GM18858 (cell line): ENCODE results near the gene UBE2J2.

Experiments used
- ATAC-seq: cut with Tn5 transposase; IDR thresholded peaks from one replicate; pipeline ENCODE4 v1.9.1; 2021; ENCODE audit not compliant: unreplicated experiment

The UBE2J2 gene

DNA sequence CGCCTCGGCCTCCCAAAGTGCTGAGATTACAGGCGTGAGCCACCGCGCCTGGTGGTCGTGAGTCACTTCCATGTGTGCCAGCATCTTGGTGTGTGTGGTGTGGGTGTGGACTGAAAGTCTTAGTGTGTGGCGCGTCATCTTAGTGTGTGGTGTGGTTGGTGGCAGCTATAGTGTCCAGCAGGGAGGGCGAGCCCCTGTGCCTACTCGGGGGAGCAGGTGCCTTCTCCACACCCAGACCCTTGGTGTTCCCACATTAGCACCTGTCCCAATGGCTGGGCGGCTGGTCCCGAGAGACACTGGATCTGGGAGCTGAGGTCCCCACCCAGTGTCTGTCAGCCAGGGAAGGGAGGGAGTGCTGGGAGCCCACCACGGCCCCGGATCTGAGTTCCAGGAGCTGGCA lies 9.3 kb upstream of the UBE2J2 start:
- no peak for ATAC-seq

DNA sequence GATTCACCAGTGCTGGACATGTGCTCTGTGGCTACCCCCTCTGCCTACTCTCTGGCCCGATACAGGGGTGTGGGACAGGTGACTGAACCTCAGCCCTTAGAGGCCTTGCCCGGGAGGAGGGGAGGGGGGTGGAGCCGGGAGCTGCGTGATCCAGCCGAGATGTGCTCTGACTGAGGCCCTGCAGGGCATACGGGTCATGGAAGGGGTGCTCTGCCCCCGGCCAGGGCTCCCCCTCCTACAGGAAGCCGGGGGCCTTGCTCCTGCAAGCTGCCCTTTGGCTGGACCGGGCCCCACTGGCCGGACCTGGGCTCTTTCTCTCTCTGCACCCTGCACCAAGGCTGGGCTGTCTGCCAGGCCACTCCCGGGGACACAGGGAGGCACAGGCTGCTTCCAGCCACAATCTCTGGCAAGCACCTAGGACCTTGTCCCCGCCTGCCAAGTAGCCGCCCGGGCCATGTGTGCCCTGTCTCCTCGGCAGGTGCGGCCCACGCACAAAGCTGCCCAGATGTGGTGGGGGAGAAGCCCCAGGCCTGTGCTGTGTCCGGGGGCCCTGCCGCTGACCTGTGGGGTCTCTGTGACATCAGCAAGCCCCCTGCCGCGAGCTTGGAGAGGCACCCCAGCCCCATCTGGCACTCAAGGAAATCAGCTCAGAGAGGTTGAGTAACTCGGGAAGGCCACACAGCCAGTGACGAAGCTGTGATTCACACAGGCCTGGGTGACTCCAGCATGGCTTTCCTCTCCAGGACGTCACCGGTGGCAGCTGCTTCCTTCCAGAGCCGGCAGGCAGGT lies 8.1 kb upstream of the UBE2J2 start:
- no peak for ATAC-seq

DNA sequence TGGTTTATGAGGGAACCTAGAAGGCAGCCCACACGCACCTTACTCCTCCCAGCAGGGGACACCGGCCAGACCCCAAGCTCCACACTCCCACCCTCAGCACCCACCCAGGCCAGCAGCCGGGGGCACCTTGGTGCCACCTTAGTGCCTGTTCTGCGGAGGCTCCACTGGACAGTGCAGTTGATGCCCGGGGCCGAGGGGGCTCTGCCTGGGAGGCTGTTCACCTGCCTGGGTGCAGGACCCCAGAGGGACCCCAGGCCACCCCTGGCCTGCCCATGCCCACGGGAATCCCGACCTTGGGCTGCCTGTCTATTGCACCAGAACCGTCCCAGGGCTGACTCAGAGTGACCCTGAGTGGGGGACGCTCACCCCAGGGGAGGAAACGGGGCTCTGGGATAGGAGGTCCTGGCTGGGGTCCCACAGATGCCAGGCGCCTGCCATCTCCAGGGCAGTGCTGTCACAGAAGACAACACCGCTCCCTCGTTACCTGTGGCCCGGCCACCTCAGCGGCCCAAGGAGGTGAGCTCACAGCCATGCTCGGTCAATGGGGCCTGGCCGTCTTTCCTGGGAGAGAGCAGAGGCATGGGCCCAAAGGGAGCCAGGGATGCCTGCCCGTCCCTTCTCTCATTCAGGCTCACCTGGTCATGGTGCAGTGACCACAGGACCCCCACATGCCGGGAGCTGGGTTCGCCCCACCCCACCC lies 7.3 kb upstream of the UBE2J2 start:
- no peak for ATAC-seq

DNA sequence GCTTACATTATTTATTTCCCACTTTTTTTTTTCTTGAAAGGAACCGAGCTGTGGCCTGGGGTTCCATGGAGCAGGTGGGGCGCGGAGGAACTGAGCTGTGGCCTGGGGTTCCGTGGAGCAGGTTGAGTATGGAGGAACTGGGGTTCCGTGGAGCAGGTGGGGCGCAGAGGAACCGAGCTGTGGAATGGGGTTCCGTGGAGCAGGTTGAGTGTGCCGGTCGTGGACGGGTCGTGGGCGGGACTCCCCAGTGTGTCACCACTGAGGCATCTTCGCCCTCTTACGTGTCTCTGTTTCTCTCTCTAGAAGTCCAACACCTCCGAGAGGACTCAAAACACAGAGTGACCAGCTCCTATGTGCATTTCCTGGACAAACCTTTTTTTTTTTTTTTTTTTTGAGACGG lies 5.4 kb upstream of the UBE2J2 start:
- no peak for ATAC-seq

DNA sequence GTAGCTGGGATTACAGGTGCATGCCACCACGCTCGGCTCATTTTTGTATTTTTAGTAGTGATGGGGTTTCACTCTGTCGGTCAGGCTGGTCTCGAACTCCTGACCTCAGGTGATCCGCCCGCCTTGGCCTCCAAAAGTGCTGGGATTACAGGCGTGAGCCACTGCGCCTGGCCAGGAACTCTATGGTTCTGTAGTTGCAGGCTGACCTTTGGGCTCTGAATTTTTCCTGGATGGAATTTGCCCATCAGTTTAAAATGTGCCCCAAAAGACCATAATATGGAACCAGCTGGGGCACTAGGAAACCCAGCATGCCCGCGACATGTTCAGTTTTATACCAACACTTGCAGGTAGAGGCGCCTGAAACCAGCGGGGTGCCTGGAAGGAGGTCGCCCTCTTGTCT lies 5.0 kb upstream of the UBE2J2 start:
- ATAC-seq: no peak

DNA sequence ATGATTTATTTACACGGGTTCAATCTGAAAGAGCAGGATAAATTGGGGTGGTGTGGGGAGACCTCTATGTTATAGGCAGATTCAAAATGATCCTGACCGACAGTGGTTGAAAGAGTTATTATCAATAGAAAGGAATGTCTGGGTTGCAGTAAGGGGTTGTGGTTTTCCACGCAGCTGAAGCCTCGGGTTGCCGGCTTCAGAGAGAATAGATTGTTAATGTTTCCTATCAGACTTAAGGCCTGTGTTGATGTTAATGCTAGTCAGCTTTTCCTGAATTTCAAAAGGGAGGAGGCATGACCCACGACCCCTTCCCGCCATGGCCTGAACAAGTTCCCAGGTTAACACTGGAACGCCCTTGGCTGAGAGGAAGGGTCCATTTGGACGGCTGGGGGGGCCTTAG lies 2.2 kb upstream of the UBE2J2 start:
- ATAC-seq: no peak

DNA sequence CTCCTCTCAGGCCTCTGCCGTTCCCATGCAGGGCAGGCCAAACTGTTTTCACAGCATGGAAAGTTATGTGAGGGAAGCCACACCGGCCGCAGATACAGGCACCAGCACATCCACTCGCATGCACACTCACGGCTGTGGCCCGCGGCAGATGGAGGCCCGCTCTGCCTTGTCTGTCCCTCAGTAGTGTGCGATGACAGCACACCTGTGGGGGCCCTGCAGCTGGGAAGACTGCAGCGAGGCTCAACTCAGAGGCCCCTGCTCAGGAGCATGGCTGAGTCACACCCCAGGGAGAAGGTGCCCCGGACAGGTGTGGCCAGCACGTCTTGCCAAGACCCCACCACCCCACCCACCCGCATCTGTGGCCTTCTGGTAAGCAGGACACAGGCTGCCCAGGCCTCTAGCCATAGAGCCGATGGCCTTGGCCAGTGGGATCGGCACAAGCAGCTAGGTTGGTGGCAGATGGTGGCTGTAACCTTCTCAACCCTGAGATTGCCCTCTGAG lies 1.3 kb upstream of the UBE2J2 start:
- ATAC-seq: no peak

DNA sequence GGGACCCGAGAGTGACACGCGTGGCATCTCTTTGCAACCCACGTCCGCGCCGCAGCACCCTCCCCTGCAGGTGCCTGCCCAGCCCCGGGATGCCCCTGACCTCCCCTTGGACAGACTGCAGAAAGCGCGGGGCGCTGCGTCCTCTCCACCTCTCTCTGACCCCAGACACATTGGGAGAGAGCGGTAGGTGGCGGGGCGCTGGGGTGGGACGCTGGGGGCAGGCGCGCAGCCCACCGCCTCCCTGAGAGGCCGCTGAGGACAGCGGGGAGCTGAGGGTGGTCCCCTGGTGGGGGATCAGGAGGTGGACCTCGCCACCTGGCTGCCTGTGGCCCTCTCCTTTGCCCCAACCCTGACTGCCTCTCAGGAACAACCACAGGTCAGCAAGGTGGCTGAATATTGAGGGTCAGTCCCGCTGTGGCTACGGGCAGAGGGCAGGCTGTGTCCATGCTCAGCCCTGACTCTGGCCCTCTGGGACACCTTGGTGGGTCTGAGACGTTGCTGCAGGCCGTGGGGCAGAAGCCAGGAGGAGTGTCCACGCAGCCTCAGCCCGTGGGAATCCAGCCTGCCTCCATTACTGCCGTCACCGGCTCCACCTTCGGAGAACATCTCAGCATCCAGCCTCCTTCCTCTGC lies 761 bp upstream of the UBE2J2 start:
- no peak for ATAC-seq

DNA sequence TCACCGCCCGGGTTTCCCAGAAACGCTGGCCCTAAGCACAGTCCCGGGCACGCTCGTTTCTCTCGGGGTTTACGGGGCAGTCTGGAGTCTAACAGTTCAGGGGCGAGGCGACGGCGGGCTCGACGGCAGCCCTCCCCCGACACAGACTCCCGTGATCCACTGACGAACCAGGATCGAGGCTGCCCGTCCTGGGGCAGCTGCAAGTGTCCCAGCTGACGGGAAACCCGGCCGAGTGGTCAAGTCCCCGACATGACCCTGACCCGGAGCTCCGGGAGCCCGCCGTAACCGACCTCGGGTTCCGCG lies 494 bp downstream of the UBE2J2 start:
- ATAC-seq: no peak

DNA sequence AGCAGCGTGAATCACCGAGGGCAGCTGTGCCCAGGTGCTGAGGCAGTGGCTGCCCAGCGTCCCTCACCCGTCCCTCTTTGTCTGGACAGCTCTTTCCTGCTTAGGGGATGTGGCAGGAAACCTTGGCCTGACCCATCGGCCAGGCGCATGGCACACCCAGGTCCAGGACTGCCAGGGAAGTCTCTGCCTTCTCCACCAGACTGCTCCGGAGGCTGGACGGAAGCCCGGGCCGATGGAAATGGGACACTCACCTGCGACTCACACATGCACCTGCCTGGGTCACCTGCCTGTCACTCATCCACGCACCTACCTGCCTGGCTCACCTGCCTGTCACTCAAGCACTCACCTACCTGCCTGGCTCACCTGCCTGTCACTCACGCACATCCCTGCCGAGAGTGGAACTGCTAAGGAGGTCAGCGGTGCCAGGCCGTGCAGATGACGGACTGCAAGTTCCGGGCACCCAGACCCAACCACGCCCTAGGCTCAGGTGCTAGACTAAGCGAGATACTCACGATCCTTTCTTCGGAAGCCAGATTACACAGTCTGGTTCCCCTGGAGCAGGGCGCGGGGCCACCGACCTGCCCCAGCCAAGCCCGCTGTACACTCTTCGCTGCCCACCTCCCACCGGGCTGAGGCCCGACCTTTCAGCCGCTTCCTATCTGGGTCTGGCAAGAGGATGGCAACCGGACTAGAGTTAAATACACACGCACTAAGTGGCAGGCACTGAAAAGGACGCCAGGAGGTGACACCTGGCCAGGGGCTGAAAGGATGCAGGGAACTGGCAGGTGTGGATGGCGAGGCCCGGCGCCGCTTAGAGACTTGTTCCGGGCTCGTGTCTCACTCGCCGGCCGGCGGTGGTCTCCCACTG lies 1.1 kb downstream of the UBE2J2 start:
- ATAC-seq: no peak

DNA sequence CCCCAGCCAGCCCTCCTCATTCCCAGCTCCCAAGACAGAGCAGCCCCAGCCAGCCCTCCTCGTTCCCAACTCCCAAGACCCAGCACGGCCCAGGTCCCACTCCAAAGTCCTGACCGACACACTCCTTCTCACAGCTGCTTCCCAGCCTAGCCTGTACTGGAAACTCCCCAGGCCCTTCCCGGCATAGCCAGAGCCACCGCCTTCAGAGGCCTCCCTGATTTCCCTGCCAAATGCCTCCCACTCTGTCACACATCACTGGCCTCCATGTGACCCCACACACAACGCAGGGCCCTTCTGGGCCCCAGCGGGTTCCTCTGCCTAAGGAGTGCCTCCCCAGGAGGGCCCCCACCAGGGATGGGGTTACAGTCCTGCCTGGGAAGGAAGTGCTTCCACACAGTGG lies 2.8 kb downstream of the UBE2J2 start:
- ATAC-seq: no peak

DNA sequence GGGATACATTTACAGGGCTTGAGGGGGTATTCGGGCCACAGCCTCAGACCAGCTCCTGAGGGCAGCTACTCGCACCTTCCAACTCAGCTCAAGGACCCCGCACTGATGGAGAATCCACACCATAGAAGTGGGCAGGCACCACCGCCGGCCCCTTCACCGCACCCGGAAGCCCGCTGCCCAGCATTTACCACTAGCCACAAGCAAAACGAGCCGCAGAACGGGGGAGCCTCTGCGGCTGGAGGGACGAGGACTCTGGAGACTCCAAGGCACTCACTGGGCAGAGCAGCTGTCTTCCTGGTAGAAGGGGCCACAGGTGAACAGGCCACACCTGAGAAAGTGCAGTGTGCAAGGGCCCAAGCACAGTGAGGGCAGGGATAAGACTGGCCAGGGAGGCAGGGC lies 5.4 kb downstream of the UBE2J2 start:
- no peak for ATAC-seq

DNA sequence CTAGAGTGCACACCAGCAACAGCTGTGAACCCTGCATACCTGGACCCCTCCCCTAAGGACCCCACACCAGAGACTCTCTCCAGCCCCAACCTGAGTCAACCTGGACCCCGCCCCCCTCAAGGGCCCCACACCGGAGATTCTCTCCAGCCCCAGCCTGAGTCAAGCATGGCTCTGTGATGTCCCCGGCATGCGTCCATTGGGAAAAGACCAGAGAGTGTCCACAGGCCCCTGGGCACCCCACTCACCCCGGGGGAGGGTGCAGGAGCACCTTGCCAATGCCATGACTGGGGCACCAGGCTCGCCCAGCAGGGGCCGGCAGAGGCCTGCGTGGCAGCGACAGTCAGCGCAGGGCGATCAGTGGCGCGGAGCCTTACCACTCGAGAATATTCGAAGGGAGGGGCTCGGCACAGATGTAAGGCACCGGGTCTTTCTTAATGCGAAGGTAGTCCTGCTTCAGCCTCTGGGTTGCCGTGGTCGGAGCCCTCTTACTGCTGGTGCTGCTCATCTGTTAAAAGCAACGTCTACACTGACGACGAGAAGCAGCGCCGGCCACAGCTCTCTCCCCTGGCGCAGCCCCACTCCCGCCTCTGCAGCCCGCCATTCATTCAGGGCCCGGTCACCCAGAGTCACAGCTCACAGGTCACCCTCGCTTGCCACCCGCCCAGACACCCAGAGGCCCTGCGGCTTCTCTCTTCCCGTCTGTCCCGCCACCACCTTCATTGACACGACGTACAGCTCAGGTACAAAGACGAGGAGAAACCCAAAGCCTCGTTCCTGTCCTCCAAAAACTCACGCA lies 6.0 kb downstream of the UBE2J2 start:
- no peak for ATAC-seq

DNA sequence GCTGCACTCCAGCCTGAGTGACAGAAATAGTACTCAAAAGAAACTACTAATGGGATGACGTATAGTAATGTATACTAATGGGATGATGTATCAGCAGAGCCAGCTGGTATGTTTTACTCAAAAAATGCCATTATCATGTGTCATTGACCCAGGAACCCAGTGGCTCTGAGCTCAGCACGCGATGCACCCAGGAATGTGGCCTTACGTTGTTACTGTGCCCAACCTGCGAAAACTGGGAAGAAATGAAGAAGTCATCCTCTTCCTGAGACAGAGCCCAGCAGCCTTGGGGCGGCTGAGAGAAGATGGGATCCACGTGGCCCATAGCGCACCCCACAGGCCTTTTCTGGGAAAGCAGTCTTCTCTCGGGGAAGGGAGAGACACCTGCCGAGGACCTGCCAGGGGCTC lies 8.8 kb downstream of the UBE2J2 start:
- ATAC-seq: no peak

DNA sequence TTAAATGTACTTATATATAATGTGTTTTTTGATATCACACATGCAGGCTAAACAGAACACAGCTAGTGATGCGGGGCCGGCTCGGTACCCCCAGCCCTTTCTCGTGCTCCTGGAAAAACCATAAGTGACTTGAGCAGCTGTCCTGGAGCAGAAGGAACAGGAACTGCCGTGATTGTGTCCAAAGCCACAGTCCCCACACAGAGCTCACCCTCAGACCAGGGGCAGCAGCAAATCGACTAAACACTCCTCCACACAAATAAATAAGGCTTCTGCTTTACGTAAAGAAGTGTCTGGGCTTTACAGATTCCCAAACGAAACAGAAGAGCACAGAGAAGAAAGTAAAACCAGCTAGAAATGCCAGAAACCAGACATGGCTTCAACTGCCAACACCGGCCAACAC lies 9.6 kb downstream of the UBE2J2 start:
- ATAC-seq: no peak

DNA sequence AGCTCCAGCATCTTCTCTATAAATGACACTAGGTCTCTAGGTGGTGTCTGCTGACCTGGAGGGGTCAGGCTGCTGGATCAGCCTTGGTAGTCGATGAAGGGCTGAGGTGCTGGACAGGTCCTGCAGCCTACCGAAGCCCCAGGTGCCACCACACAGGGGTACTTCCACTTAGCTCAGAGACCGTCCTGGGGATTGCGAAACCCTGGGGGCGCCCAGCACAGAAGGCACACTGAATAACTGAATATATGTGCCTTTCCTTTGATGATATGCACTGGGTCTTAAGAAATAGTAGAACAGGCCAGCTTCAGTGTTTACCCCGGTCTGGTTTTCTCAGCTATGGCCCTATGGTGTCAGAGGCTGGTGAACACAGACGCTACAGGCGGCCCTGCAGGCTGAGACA lies 10.9 kb downstream of the UBE2J2 start:
- ATAC-seq: no peak

DNA sequence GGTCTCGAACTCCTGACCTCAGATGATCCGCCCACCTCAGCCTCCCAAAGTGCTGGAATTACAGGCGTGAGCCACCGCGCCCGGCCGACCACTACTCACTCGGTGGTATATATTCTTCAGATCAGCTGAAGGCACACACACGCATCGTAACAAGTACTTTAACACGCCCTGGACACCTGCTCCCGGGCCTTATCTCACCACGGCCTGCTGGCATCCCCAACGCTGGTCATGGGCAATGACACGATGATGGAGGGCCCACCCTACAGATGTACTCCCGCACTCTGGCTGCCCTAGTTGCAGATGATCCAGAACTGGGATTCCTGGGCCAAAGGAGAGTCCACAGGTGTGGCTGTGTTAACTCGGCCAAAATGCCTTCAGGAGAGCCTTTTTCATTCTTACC lies 11.6 kb downstream of the UBE2J2 start:
- no peak for ATAC-seq

DNA sequence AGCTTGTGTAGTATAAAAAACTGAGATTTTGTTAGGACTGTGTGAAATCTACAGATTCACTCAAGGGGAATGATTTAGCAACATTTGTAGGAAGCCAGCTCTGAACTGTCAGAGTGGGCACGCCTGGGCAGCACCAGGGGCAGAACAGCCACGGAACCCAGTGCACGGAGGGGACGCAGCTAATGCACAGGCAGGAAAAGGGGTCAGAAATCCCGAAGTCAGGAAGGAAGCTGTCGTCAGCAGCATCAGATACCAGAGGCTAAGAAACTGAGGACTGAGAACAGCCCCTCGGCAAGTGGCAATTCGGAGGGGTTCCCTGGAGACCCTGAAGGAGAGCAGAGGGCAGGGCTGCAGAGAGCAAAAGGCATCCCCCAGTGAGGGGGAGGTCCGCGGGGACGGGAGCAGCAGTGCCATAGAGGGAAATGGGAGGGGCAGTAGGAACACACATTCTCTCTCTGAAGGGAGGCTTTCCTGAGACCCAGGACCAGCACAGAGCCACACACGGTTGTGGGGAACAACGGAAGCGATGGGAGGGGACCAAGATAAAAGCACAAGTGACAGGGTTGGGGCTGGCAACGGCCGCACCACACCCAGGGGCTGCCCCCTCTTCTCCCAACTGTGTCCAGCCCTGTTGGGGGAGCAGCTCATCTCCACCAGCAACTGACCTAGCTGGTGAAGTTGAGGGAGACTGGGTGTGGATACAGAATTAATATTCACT lies 12.7 kb downstream of the UBE2J2 start:
- no peak for ATAC-seq

DNA sequence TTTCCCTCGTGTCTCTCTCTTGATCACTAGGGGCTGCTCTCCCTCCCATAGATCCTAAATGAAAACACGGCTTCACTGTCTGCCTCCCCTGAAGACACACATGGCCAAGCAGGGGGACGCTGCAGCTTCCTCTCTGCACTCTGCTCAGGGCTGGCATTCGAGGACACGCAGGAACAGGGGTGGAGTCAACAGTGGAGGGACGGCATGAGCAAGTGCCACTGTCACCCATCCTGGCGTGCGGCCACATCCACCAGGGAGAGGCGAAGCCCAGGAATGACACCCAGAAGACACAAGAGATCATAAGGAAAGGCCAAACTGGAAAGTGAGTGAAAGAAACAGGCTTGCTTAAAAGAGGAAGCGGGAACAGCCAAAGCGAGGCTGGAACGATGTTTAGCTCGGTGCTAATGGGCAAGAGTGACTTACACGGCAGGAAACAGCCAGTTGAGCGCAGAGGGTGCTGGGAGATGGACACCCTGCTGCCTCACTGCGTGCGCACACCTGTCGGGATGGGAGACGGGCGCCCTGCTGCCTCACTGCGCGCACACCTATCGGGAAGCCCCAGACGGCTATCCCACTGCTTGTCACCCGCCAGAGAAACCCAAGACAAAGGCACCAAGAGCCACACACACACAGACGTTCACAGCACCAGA lies 13.6 kb downstream of the UBE2J2 start:
- ATAC-seq: no peak
